Kidney epithelial cell (primary cell): ENCODE measurements around the gene RPTOR. TPM values are rescaled to one million over a fixed set of nuclear protein-coding genes. Genes with fewer than 3 reads are reported as not detected.

Experiments used
- DNase-seq: peaks from one replicate; pipeline ENCODE4 v3.0.0-alpha.2; 2010; ENCODE audit warnings: low read depth
- H3K27me3 ChIP-seq: 2 replicates; pipeline ENCODE4 v1.6.0; 2011; ENCODE audit warnings: low read length; ENCODE audit not compliant: control insufficient read depth, insufficient read depth
- H3K36me3 ChIP-seq: 2 replicates; pipeline ENCODE4 v1.5.1; 2011; ENCODE audit warnings: low read length; ENCODE audit not compliant: control insufficient read depth, insufficient read depth
- H3K4me3 ChIP-seq: 2 replicates; pipeline ENCODE4 v1.5.1; 2011; ENCODE audit warnings: low read depth, mild to moderate bottlenecking, control low read depth, low read length
- total RNA-seq: library from RNA; depleted of rRNA; stranded (reverse); fragments of >200 nt; gene quantifications from 2 replicates; pipeline ENCODE4 v1.2.3, GENCODE V29; 2015
- TF ChIP-seq, protein P1 (sequence below): IDR thresholded peaks from 2 replicates; pipeline ENCODE4 v1.5.1; 2011; ENCODE audit warnings: mild to moderate bottlenecking, moderate library complexity, low read length, control low read depth, inconsistent platforms; ENCODE audit not compliant: insufficient read depth, poor library complexity, severe bottlenecking

Gene RPTOR
- total RNA-seq, 1 donor from 2014 or later = 22.7 TPM

- TF ChIP-seq, protein P1, sequence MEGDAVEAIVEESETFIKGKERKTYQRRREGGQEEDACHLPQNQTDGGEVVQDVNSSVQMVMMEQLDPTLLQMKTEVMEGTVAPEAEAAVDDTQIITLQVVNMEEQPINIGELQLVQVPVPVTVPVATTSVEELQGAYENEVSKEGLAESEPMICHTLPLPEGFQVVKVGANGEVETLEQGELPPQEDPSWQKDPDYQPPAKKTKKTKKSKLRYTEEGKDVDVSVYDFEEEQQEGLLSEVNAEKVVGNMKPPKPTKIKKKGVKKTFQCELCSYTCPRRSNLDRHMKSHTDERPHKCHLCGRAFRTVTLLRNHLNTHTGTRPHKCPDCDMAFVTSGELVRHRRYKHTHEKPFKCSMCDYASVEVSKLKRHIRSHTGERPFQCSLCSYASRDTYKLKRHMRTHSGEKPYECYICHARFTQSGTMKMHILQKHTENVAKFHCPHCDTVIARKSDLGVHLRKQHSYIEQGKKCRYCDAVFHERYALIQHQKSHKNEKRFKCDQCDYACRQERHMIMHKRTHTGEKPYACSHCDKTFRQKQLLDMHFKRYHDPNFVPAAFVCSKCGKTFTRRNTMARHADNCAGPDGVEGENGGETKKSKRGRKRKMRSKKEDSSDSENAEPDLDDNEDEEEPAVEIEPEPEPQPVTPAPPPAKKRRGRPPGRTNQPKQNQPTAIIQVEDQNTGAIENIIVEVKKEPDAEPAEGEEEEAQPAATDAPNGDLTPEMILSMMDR = no peak
- H3K36me3 ChIP-seq = no peaks in the 10 kb centered on the region
- no peaks in the 10 kb centered on the region for H3K27me3 ChIP-seq
- DNase-seq = no peak
- H3K4me3 ChIP-seq = no peak overlapping the region
These were observed 293.8 kb downstream of the RPTOR start for GRCh38 chr17:80838311-80839025.

GRCh38 chr17:80839026-80839345 lies 294.3 kb downstream of the RPTOR start:
- TF ChIP-seq, protein P1 = no peak

DNA sequence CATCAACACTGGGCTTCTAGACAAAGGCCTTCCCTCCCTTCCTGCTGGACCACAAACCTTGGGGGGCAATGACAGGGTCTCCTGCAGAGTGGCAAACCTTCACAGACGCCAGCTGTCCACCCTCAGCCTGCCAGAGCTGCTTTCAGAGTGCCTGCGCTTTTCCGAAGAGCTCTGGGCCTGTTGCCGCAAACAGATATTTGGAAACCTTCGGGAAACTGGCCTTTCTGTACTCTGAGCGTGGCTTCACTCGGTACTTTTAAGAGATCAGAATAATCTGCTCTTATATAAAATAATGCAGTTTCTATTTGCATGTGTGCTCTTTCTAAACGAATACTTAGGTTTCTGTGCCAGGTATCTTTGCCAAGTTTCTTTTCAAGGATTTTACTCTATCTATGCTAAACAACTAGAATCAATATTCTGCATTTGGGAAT lies 294.9 kb downstream of the RPTOR start:
- DNase-seq = no peak
- H3K4me3 ChIP-seq = no peak overlapping the region
- TF ChIP-seq, protein P1 = no peak
- no peaks in the 10 kb centered on the region for H3K27me3 ChIP-seq
- no peaks in the 10 kb centered on the region for H3K36me3 ChIP-seq

More at GRCh38 chr17:80839026-80839345, 294.3 kb downstream of the RPTOR start:
- no peak overlapping the region for H3K4me3 ChIP-seq
- no peaks in the 10 kb centered on the region for H3K36me3 ChIP-seq
- no peak for DNase-seq
- H3K27me3 ChIP-seq = no peaks in the 10 kb centered on the region

DNA sequence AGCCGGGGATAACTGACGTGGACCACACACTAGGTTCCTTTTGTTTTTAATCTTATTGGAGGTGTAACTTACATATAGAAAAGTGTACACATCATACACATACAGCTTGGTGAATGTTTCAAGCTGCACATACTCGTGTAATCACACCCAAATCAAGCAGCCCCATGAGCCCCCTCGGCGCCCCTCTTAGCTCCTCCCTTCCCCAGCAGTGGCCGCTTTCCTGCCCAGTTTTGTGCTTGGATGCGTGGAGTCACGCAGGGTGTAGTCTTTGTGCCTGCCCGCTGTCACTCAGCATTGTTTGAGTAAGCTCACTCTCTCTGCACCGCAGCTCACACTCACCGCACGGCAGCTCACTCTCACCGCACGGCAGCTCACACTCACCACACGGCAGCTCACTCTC lies 295.3 kb downstream of the RPTOR start:
- DNase-seq = no peak
- Histone ChIP-seq H3K4me3 (no peak overlapping the region), H3K27me3 (no peaks in the 10 kb centered on the region), H3K36me3 (no peaks in the 10 kb centered on the region)
- TF ChIP-seq, protein P1 = no peak

GRCh38 chr17:80842456-80843013 lies 297.9 kb downstream of the RPTOR start:
- Histone ChIP-seq H3K36me3 (peaks cover 1% of the 10 kb centered on the region), H3K27me3 (no peaks in the 10 kb centered on the region), H3K4me3 (no peak overlapping the region)
- DNase-seq = no peak
- TF ChIP-seq, protein P1 = no peak

GRCh38 chr17:80843741-80844156 lies 299.1 kb downstream of the RPTOR start:
- H3K36me3 ChIP-seq = peaks cover 1% of the 10 kb centered on the region
- TF ChIP-seq, protein P1 = no peak
- no peaks in the 10 kb centered on the region for H3K27me3 ChIP-seq
- H3K4me3 ChIP-seq = no peak overlapping the region
- no peak for DNase-seq
